Neural cell (in vitro differentiated cells): Measurements from ENCODE around the gene SGSH. TPM values are rescaled to one million over a fixed set of nuclear protein-coding genes. Genes with fewer than 3 reads are reported as not detected.

Experiments
- H2AFZ ChIP-seq: fragments of 200-600, 300-800 bp; sonication (generic), shearing (Covaris generic); 2 replicates; pipeline ENCODE4 v1.6.0; 2014; ENCODE audit warnings: low read depth, mild to moderate bottlenecking, antibody characterized with exemption, low read length, moderate library complexity
- H3F3A ChIP-seq: fragments of 200-600 bp; shearing (Covaris generic); 2 replicates; pipeline ENCODE4 v1.6.1; 2016; ENCODE audit warnings: mild to moderate bottlenecking, moderate library complexity, mixed read lengths, antibody characterized with exemption, low read length; ENCODE audit not compliant: insufficient read depth, poor library complexity, severe bottlenecking
- H3K27ac ChIP-seq: fragments of 200-600, 300-800 bp; sonication (generic), shearing (Covaris generic); 2 replicates; pipeline ENCODE4 v1.5.1; 2014; ENCODE audit warnings: mild to moderate bottlenecking, low read length, moderate library complexity
- H3K27me3 ChIP-seq: fragments of 300-800, 200-600 bp; sonication (generic), shearing (Covaris generic); 2 replicates; pipeline ENCODE4 v1.6.0; 2014; ENCODE audit warnings: mild to moderate bottlenecking, low read depth, low read length, moderate library complexity; ENCODE audit not compliant: insufficient read depth
- H3K36me3 ChIP-seq: fragments of 300-800, 200-600 bp; sonication (generic), shearing (Covaris generic); 2 replicates; pipeline ENCODE4 v1.5.1; 2014; ENCODE audit warnings: mild to moderate bottlenecking, antibody characterized with exemption, low read length, moderate library complexity; ENCODE audit not compliant: insufficient read depth
- H3K4me2 ChIP-seq: fragments of 300-800, 200-600 bp; sonication (generic), shearing (Covaris generic); 2 replicates; pipeline ENCODE4 v1.6.0; 2014; ENCODE audit warnings: mild to moderate bottlenecking, low read length
- H3K4me3 ChIP-seq: fragments of 300-800, 200-600 bp; sonication (generic), shearing (Covaris generic); 2 replicates; pipeline ENCODE4 v1.5.1; 2014; ENCODE audit warnings: mild to moderate bottlenecking, low read length, moderate library complexity
- H3K79me2 ChIP-seq: fragments of 200-600 bp; shearing (Covaris generic); replicated peaks from 2 replicates; pipeline ENCODE4 v1.6.0; 2014; ENCODE audit warnings: mild to moderate bottlenecking, low read length, moderate library complexity; ENCODE audit not compliant: insufficient read depth
- H3K9ac ChIP-seq: fragments of 300-800, 200-600 bp; sonication (generic), shearing (Covaris generic); 2 replicates; pipeline ENCODE4 v1.6.1; 2016; ENCODE audit warnings: mild to moderate bottlenecking, low read length, mixed read lengths
- H3K9me2 ChIP-seq: fragments of 200-600 bp; shearing (Covaris generic); 2 replicates; pipeline ENCODE4 v1.6.1; 2016; ENCODE audit warnings: mild to moderate bottlenecking, low read length, mixed read lengths; ENCODE audit not compliant: insufficient read depth
- H3K9me3 ChIP-seq: fragments of 200-600, 300-800 bp; sonication (generic), shearing (Covaris generic); 2 replicates; pipeline ENCODE4 v1.6.1; 2016; ENCODE audit warnings: mild to moderate bottlenecking, mixed run types, low read length, moderate library complexity, mixed read lengths
- H4K20me1 ChIP-seq: fragments of 200-600 bp; shearing (Covaris generic); 2 replicates; pipeline ENCODE4 v1.6.1; 2016; ENCODE audit warnings: mild to moderate bottlenecking, mixed run types; ENCODE audit not compliant: insufficient read depth
- EP300 ChIP-seq: fragments of 450-650 bp; conservative IDR thresholded peaks from 2 replicates; pipeline ENCODE4 v1.6.1; 2014; ENCODE audit warnings: antibody characterized with exemption, mild to moderate bottlenecking, moderate library complexity; ENCODE audit not compliant: poor library complexity, severe bottlenecking
- EZH2 ChIP-seq: fragments of 200-600, 300-800 bp; shearing (Covaris generic), sonication (generic); IDR thresholded peaks from 2 replicates; pipeline ENCODE4 v1.6.1; 2014; ENCODE audit warnings: antibody characterized with exemption, low read length, borderline replicate concordance, mild to moderate bottlenecking; ENCODE audit not compliant: insufficient read depth, poor library complexity, severe bottlenecking
- MXI1 ChIP-seq: fragments of 450-650 bp; conservative IDR thresholded peaks from 2 replicates; pipeline ENCODE4 v1.6.1; 2014; ENCODE audit warnings: antibody characterized with exemption, mild to moderate bottlenecking; ENCODE audit not compliant: poor library complexity, severe bottlenecking
- POLR2AphosphoS5 ChIP-seq: IDR thresholded peaks from 2 replicates; pipeline ENCODE4 v1.6.1; 2012
- RAD21 ChIP-seq: fragments of 450-650 bp; conservative IDR thresholded peaks from 2 replicates; pipeline ENCODE4 v1.6.1; 2014; ENCODE audit warnings: antibody characterized with exemption, mild to moderate bottlenecking, moderate library complexity
- SMC3 ChIP-seq: fragments of 450-650 bp; conservative IDR thresholded peaks from 2 replicates; pipeline ENCODE4 v1.6.1; 2014; ENCODE audit warnings: antibody characterized with exemption, mild to moderate bottlenecking, moderate library complexity; ENCODE audit not compliant: poor library complexity
- TAF1 ChIP-seq: IDR thresholded peaks from 2 replicates; pipeline ENCODE4 v1.6.1; 2012; ENCODE audit warnings: low read depth
- polyA plus RNA-seq: library from polyadenylated mRNA; depleted of rRNA; stranded (reverse); fragments of >200 nt; gene quantifications from 2 replicates; pipeline ENCODE4 v1.2.3, GENCODE V29; 2014
- TF ChIP-seq, protein P1 (sequence below): IDR thresholded peaks from 2 replicates; pipeline ENCODE4 v1.6.1; 2012; ENCODE audit warnings: borderline replicate concordance
- TF ChIP-seq, protein P2 (sequence below): fragments of 450-650 bp; IDR thresholded peaks from 2 replicates; pipeline ENCODE4 v1.5.1; 2014; ENCODE audit warnings: antibody characterized with exemption, mild to moderate bottlenecking, moderate library complexity; ENCODE audit not compliant: poor library complexity, severe bottlenecking

Gene SGSH
- polyA plus RNA-seq, 1 donor from 2014 or later = 8.0 TPM

DNA sequence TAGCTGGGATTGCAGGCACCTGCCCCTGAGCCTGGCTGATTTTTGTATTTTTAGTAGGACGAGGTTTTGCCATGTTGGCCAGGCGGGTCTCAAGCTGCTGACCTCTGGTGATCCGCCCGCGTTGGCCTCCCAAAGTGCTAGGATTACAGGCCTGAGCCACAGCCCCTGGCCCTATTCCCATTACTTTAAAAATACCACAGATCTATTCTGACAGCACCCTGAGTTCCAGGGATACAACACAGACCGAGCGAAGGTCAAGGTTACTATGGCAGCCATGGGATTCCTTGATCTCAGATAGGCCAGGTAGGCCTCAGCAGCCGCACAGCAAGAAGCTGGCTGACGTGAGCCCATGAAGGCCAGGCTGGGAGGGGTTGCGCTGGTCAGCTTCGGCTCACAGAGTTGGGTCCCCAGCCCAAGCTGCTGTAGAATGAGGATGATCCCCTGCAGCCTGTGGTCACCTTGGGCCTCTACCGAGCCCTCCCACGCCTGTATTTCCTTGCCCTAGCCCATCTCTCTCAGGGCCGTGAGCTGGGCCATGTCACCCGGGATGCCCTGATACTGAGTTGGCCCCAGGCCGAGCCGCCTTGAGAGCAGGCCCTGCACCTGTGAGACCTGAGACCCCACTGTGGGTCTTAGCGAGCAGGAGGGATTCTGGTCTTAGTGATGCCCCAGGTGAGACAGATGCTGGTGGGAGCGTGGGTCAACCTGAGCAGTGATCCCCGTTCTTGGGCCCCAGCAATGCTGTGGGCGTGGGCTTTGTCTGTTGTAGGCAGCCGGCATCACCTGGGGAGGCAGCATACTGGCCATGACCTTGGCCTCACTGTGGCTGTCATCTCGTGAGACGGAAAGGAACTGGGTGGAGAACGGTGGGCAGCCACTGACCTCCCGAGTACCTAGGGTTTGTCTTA, 23.6 kb upstream of the SGSH start:
- Histone ChIP-seq H3K79me2 (no peaks in the 10 kb centered on the region), H3K9me3 (no peaks in the 10 kb centered on the region), H3K27me3 (no peaks in the 10 kb centered on the region), H3F3A (no peaks in the 10 kb centered on the region), H3K27ac (no peak overlapping the region), H3K9me2 (no peaks in the 10 kb centered on the region), H2AFZ (no peak overlapping the region), H3K4me2 (no peak overlapping the region), H3K9ac (no peak overlapping the region), H4K20me1 (no peaks in the 10 kb centered on the region), H3K36me3 (no peaks in the 10 kb centered on the region), H3K4me3 (no peak overlapping the region)
- TF ChIP-seq, protein P1, sequence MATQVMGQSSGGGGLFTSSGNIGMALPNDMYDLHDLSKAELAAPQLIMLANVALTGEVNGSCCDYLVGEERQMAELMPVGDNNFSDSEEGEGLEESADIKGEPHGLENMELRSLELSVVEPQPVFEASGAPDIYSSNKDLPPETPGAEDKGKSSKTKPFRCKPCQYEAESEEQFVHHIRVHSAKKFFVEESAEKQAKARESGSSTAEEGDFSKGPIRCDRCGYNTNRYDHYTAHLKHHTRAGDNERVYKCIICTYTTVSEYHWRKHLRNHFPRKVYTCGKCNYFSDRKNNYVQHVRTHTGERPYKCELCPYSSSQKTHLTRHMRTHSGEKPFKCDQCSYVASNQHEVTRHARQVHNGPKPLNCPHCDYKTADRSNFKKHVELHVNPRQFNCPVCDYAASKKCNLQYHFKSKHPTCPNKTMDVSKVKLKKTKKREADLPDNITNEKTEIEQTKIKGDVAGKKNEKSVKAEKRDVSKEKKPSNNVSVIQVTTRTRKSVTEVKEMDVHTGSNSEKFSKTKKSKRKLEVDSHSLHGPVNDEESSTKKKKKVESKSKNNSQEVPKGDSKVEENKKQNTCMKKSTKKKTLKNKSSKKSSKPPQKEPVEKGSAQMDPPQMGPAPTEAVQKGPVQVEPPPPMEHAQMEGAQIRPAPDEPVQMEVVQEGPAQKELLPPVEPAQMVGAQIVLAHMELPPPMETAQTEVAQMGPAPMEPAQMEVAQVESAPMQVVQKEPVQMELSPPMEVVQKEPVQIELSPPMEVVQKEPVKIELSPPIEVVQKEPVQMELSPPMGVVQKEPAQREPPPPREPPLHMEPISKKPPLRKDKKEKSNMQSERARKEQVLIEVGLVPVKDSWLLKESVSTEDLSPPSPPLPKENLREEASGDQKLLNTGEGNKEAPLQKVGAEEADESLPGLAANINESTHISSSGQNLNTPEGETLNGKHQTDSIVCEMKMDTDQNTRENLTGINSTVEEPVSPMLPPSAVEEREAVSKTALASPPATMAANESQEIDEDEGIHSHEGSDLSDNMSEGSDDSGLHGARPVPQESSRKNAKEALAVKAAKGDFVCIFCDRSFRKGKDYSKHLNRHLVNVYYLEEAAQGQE = no peak
- TF ChIP-seq POLR2AphosphoS5 (no peak), EP300 (no peak), EZH2 (no peak), SMC3 (no peak), MXI1 (no peak), TAF1 (no peak), RAD21 (no peak)
- TF ChIP-seq, protein P2, sequence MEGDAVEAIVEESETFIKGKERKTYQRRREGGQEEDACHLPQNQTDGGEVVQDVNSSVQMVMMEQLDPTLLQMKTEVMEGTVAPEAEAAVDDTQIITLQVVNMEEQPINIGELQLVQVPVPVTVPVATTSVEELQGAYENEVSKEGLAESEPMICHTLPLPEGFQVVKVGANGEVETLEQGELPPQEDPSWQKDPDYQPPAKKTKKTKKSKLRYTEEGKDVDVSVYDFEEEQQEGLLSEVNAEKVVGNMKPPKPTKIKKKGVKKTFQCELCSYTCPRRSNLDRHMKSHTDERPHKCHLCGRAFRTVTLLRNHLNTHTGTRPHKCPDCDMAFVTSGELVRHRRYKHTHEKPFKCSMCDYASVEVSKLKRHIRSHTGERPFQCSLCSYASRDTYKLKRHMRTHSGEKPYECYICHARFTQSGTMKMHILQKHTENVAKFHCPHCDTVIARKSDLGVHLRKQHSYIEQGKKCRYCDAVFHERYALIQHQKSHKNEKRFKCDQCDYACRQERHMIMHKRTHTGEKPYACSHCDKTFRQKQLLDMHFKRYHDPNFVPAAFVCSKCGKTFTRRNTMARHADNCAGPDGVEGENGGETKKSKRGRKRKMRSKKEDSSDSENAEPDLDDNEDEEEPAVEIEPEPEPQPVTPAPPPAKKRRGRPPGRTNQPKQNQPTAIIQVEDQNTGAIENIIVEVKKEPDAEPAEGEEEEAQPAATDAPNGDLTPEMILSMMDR = no peak

DNA sequence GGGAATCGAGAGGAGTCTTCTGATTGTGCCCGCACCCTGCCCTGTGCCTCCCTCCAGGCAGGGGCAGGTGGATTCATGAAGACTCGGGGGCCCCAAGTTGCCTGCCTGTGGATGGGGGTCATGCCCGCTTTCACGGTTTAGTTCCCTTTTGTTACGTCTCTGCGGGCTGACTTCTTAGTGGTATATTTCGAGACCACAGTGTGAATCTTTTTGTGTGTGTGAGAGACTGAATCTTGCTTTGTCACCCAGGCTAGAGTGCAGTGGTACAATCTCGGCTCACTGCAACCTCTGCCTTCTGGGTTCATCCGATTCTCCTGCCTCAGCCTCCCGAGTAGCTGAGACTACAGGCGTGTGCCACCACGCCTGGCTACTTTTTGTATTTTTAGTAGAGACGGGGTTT, 22.4 kb upstream of the SGSH start:
- Histone ChIP-seq H3K9ac (no peak overlapping the region), H3K9me3 (no peaks in the 10 kb centered on the region), H3K4me3 (no peak overlapping the region), H3K27me3 (no peaks in the 10 kb centered on the region), H3K9me2 (no peaks in the 10 kb centered on the region), H3K27ac (no peak overlapping the region), H3K4me2 (no peak overlapping the region), H2AFZ (no peak overlapping the region), H3K79me2 (no peaks in the 10 kb centered on the region), H3K36me3 (no peaks in the 10 kb centered on the region), H4K20me1 (no peaks in the 10 kb centered on the region), H3F3A (no peaks in the 10 kb centered on the region)
- TF ChIP-seq EZH2 (no peak), POLR2AphosphoS5 (no peak), SMC3 (no peak), TAF1 (no peak), RAD21 (no peak), MXI1 (no peak), EP300 (no peak)
- TF ChIP-seq, protein P1 = no peak
- TF ChIP-seq, protein P2 = no peak
